Measurements from ENCODE around the gene ITGA4.

The ITGA4 gene

GRCh38 chr2:181515719-181516118 lies 58.5 kb downstream of the ITGA4 start:
- DNase-seq (ENCODE audit: low read depth, low spot score) = no peak

GRCh38 chr2:181516992-181517391 lies 59.8 kb downstream of the ITGA4 start:
- no peak for DNase-seq (ENCODE audit: low read depth, low spot score)

- DNase-seq (ENCODE audit: low read depth, low spot score) = peak; percentile 37
Measured at GRCh38 chr2:181517685-181518301, 60.6 kb downstream of the ITGA4 start.

GRCh38 chr2:181520253-181520652 lies 63.1 kb downstream of the ITGA4 start:
- DNase-seq (ENCODE audit: low read depth, low spot score) = no peak

- DNase-seq (ENCODE audit: low read depth, low spot score) = no peak
Measured at GRCh38 chr2:181523756-181524155, 66.6 kb downstream of the ITGA4 start.

- DNase-seq (ENCODE audit: low read depth, low spot score) = no peak
Measured at GRCh38 chr2:181526014-181526413, 68.8 kb downstream of the ITGA4 start.

GRCh38 chr2:181527058-181527457 lies 69.9 kb downstream of the ITGA4 start:
- no peak for DNase-seq (ENCODE audit: low read depth, low spot score)

GRCh38 chr2:181528441-181528840 lies 71.3 kb downstream of the ITGA4 start:
- DNase-seq (ENCODE audit: low read depth, low spot score) = no peak

- DNase-seq (ENCODE audit: low read depth, low spot score) = no peak
Measured at GRCh38 chr2:181536730-181537129, 79.5 kb downstream of the ITGA4 start.

GRCh38 chr2:181540421-181540820 lies 83.2 kb downstream of the ITGA4 start:
- no peak for DNase-seq (ENCODE audit: low read depth, low spot score)

GRCh38 chr2:181542170-181542569 lies 85.0 kb downstream of the ITGA4 start:
- DNase-seq (ENCODE audit: low read depth, low spot score) = no peak

GRCh38 chr2:181546086-181546485 lies 88.9 kb downstream of the ITGA4 start:
- DNase-seq (ENCODE audit: low read depth, low spot score) = peak; percentile 39

- DNase-seq (ENCODE audit: low read depth, low spot score) = no peak
Measured at GRCh38 chr2:181552808-181553207, 95.6 kb downstream of the ITGA4 start.

- DNase-seq (ENCODE audit: low read depth, low spot score) = no peak
Measured at GRCh38 chr2:181553244-181553643, 96.1 kb downstream of the ITGA4 start.

- no peak for DNase-seq (ENCODE audit: low read depth, low spot score)
Measured at GRCh38 chr2:181554061-181554830, 97.1 kb downstream of the ITGA4 start.

GRCh38 chr2:181558371-181558770 lies 101.2 kb downstream of the ITGA4 start:
- DNase-seq (ENCODE audit: low read depth, low spot score) = no peak

- DNase-seq (ENCODE audit: low read depth, low spot score) = no peak
Measured at GRCh38 chr2:181563101-181563692, 106.0 kb downstream of the ITGA4 start.

- DNase-seq (ENCODE audit: low read depth, low spot score) = no peak
Measured at GRCh38 chr2:181566334-181567032, 109.3 kb downstream of the ITGA4 start.

GRCh38 chr2:181570059-181570458 lies 112.9 kb downstream of the ITGA4 start:
- DNase-seq (ENCODE audit: low read depth, low spot score) = no peak

- DNase-seq (ENCODE audit: low read depth, low spot score) = no peak
Measured at GRCh38 chr2:181570833-181571661, 113.9 kb downstream of the ITGA4 start.

- DNase-seq (ENCODE audit: low read depth, low spot score) = peak; percentile 49
Measured at GRCh38 chr2:181573140-181573736, 116.1 kb downstream of the ITGA4 start.

Data from astrocyte of the hippocampus (primary cell).